Measurements from ENCODE around the gene DGKQ. TPM values are rescaled to one million over a fixed set of nuclear protein-coding genes. Genes with fewer than 3 reads are reported as not detected.

Gene DGKQ
- total and polyA plus RNA-seq, 2 experiments from 2014 or later: 15.1 to 17.1 TPM

- H3K4me3 ChIP-seq: no peak overlapping the region
- H3K36me3 ChIP-seq: no peaks in the 10 kb centered on the region
- peaks cover 14% of the 10 kb centered on the region for H3K4me1 ChIP-seq (ENCODE audit: low read depth)
- no peak for DNase-seq (ENCODE audit: low read depth in 1 of 2, low spot score in 1 of 2)
- no peaks in the 10 kb centered on the region for H3K9me3 ChIP-seq (ENCODE audit: low read depth)
- no peaks in the 10 kb centered on the region for H3K27me3 ChIP-seq
- H3K27ac ChIP-seq: no peak overlapping the region
- no peak for TF ChIP-seq CTCF (IDR thresholded peaks at IDR 0.05; ENCODE audit: low read depth, low read length)
Measured at GRCh38 chr4:1019729-1020470, 46.5 kb upstream of the DGKQ start.

GRCh38 chr4:1019320-1019719, 46.0 kb upstream of the DGKQ start:
- Histone ChIP-seq H3K4me1 (ENCODE audit: low read depth) (peaks cover 14% of the 10 kb centered on the region), H3K27ac (no peak overlapping the region)
- no peak for DNase-seq (ENCODE audit: low read depth in 1 of 2, low spot score in 1 of 2)

GRCh38 chr4:1018147-1019020, 45.0 kb upstream of the DGKQ start:
- no peak for TF ChIP-seq CTCF (IDR thresholded peaks at IDR 0.05; ENCODE audit: low read depth, low read length)
- Histone ChIP-seq H3K4me3 (no peak overlapping the region), H3K27me3 (no peaks in the 10 kb centered on the region), H3K27ac (no peak overlapping the region), H3K4me1 (ENCODE audit: low read depth) (peaks cover 14% of the 10 kb centered on the region), H3K9me3 (ENCODE audit: low read depth) (no peaks in the 10 kb centered on the region), H3K36me3 (no peaks in the 10 kb centered on the region)
- no peak for DNase-seq (ENCODE audit: low read depth in 1 of 2, low spot score in 1 of 2)

More at GRCh38 chr4:1019320-1019719, 46.0 kb upstream of the DGKQ start:
- Histone ChIP-seq H3K27me3 (no peaks in the 10 kb centered on the region), H3K9me3 (ENCODE audit: low read depth) (no peaks in the 10 kb centered on the region), H3K36me3 (no peaks in the 10 kb centered on the region), H3K4me3 (no peak overlapping the region)
- no peak for TF ChIP-seq CTCF (IDR thresholded peaks at IDR 0.05; ENCODE audit: low read depth, low read length)

GRCh38 chr4:1017706-1018105, 44.3 kb upstream of the DGKQ start:
- Histone ChIP-seq H3K27ac (no peak overlapping the region), H3K9me3 (ENCODE audit: low read depth) (no peaks in the 10 kb centered on the region), H3K4me1 (ENCODE audit: low read depth) (peaks cover 14% of the 10 kb centered on the region), H3K36me3 (no peaks in the 10 kb centered on the region), H3K4me3 (no peak overlapping the region), H3K27me3 (peaks cover 2% of the 10 kb centered on the region)
- TF ChIP-seq CTCF (IDR thresholded peaks at IDR 0.05; ENCODE audit: low read depth, low read length): no peak
- DNase-seq (ENCODE audit: low read depth in 1 of 2, low spot score in 1 of 2): no peak

GRCh38 chr4:1017211-1017610, 43.8 kb upstream of the DGKQ start:
- no peak overlapping the region for H3K27ac ChIP-seq
- peaks cover 14% of the 10 kb centered on the region for H3K4me1 ChIP-seq (ENCODE audit: low read depth)
- TF ChIP-seq CTCF (IDR thresholded peaks at IDR 0.05; ENCODE audit: low read depth, low read length): no peak
- no peak overlapping the region for H3K4me3 ChIP-seq
- H3K36me3 ChIP-seq: no peaks in the 10 kb centered on the region
- H3K9me3 ChIP-seq (ENCODE audit: low read depth): no peaks in the 10 kb centered on the region
- no peak for DNase-seq (ENCODE audit: low read depth in 1 of 2, low spot score in 1 of 2)
- H3K27me3 ChIP-seq: peaks cover 7% of the 10 kb centered on the region

Data from cardiac muscle cell (in vitro differentiated cells and primary cell).